Activated CD4-positive, alpha-beta T cell treated with anti-CD3 and anti-CD28 coated beads for 36 hours (primary cell): ENCODE data around the gene MEMO1. TPM values are rescaled to one million over a fixed set of nuclear protein-coding genes. Genes with fewer than 3 reads are reported as not detected.
A peak's percentile ranks its signal among the peaks of the same experiment; 100 is the strongest.

ENCODE experiments used
- ATAC-seq: fragments of 200-7000 bp; cut with Tn5 transposase; one replicate; pipeline ENCODE4 v1.10.0; 2021; ENCODE audit warnings: mild to moderate bottlenecking, moderate library complexity
- CTCF ChIA-PET: fragments of 350-600 bp; sonication (Branson Sonifier 250); formaldehyde crosslinking; loops from one replicate; lab custom pipeline; 2021; ENCODE audit warnings: antibody characterized with exemption; lab: Charles Lee
- POLR2A ChIA-PET: fragments of 350-600 bp; sonication (Branson Sonifier 250); formaldehyde crosslinking; loops from one replicate; lab custom pipeline; 2021; ENCODE audit warnings: antibody characterized with exemption, inconsistent platforms; lab: Charles Lee
- DNase-seq: peaks from one replicate; pipeline ENCODE4 v3.0.0-alpha.2; 2020
- H3K27ac Mint-ChIP-seq: one replicate; pipeline ENCODE4 v1.8.0; 2021; ENCODE audit warnings: mixed read lengths
- H3K27me3 Mint-ChIP-seq: one replicate; pipeline ENCODE4 v1.8.0; 2021; ENCODE audit warnings: mixed read lengths
- H3K36me3 Mint-ChIP-seq: one replicate; pipeline ENCODE4 v1.8.0; 2021; ENCODE audit warnings: low read depth, mixed read lengths
- H3K4me1 Mint-ChIP-seq: one replicate; pipeline ENCODE4 v1.8.0; 2021; ENCODE audit warnings: mixed read lengths
- H3K4me3 Mint-ChIP-seq: one replicate; pipeline ENCODE4 v1.8.0; 2021; ENCODE audit warnings: mild to moderate bottlenecking, moderate library complexity, mixed read lengths
- H3K9me3 Mint-ChIP-seq: one replicate; pipeline ENCODE4 v1.8.0; 2021; ENCODE audit warnings: low read depth, mixed read lengths
- intact Hi-C, 2 experiments: fragments of 100-400 bp; cut with DNase I in 1 of 2; cut with micrococcal nuclease in 1 of 2; formaldehyde crosslinking; loops; one replicate each; pipeline versions ENCODE4 v1.14.2 to v1.15.1; 2022 to 2024; cut with DNase I, micrococcal nuclease
- total RNA-seq, 2 experiments: library from RNA; stranded (reverse); gene quantifications; one replicate each; pipeline ENCODE4 v1.2.3, GENCODE V29; 2021

Gene MEMO1
- total RNA-seq, 2 experiments from 2014 or later = 49.8 to 53.5 TPM

DNA sequence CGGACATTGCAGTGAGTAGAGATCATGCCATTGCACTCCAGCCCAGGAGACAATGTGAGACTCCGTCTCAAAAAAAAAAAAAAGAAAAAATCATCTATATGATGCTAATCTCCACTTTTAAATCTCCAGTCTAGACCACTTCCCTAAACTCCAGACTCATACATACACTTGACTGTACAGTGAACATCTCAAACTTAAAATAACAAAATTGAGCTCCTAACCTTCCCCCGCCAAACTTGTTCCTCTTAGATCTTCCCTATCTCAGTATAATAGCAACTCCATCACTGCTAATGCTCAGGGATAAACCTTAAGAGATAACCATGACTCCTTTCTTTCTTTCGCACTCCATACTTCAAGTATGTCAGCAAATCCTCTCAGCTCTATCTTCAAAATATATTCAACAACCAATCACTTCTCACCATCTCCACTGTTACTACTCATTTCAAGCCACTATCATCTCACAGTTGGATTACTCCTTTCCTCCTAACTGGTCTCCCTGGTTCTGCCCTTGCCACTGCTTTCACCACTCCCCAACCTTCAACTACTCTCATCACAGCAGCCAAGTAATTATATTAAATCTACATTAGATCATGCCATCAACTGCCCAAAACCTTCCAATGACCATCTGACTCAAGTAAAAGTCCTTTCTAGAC, 12.0 kb downstream of the MEMO1 start:
- Mint-ChIP-seq H3K9me3 (no peaks in the 10 kb centered on the region), H3K4me3 (no peak overlapping the region), H3K4me1 (peaks cover 54% of the 10 kb centered on the region), H3K27ac (peak overlapping the region; percentile 66), H3K27me3 (no peaks in the 10 kb centered on the region), H3K36me3 (peaks cover 9% of the 10 kb centered on the region)
- DNase-seq (no peak), ATAC-seq (peak; percentile 73)
- CTCF ChIA-PET = interaction anchor here (1.1 to 3.4 kb wide), 2 partner anchors 9 to 23 kb away, joined by 3 to 16 read pairs; no protein-coding TSS in a partner anchor
- POLR2A ChIA-PET = interaction anchor here (0.7 to 1.8 kb wide), 2 partner anchors 10 to 95 kb away, joined by 6 to 7 read pairs; no protein-coding TSS in a partner anchor
- intact Hi-C loops = no loop called here

DNA sequence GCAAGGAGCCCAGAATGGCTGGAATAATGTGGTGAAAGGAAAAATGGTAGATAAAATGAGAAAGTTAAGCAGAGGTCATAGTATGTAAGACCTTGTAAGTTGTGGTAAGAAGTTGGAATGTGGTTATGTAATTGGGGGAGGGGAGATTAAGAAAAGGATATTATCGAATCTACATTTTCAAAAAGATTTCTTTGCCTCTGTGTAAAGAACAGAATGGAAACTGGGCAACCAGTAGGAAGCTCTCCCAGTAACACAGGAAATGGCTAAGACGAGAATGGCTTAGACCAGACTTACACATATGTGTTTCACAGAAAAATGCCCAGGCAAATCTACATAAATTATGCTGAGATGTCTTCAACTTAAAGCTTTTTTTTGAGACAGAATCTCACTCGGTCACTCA, 13.2 kb downstream of the MEMO1 start:
- Mint-ChIP-seq H3K4me3 (no peak overlapping the region), H3K27ac (peak overlapping the region; percentile 8), H3K9me3 (no peaks in the 10 kb centered on the region), H3K36me3 (peaks cover 12% of the 10 kb centered on the region), H3K4me1 (peaks cover 58% of the 10 kb centered on the region), H3K27me3 (no peaks in the 10 kb centered on the region)
- DNase-seq (no peak), ATAC-seq (peak; percentile 58)
- intact Hi-C loops = no loop called here
- POLR2A ChIA-PET = interaction anchor here (1.8 kb wide), 1 partner anchor 11 kb away, joined by 7 read pairs; no protein-coding TSS in a partner anchor
- CTCF ChIA-PET = interaction anchor here (1.1 to 3.4 kb wide), 3 partner anchors 10 to 22 kb away, joined by 3 to 16 read pairs (median 3); no protein-coding TSS in a partner anchor

DNA sequence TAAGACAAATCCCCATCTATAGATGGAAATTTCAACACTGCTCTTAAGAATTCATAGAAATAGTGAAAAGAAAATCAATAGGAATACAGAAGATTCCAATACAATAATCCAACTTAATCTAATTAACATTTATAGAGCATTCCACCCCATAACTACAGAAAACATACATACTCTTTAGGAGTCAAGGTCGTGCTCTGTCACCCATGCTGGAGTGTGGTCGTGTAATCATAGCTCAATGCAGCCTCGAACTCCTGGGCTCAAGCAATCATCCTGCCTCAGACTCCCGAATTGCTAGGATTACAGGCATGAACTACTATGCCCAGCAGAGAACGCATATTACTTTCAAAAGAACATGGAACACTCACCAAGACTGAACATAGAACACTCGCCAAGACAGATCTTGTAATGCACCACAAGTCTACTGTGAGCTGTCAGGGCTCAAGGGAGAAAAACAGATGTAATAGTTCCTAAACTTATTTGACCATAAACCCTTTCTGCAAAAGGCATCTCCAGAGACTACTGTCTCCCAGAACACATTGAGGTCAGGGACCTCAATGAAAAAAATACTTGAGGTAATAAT, 14.1 kb downstream of the MEMO1 start:
- H3K4me1 Mint-ChIP-seq = peaks cover 63% of the 10 kb centered on the region
- intact Hi-C loops = no loop called here

DNA sequence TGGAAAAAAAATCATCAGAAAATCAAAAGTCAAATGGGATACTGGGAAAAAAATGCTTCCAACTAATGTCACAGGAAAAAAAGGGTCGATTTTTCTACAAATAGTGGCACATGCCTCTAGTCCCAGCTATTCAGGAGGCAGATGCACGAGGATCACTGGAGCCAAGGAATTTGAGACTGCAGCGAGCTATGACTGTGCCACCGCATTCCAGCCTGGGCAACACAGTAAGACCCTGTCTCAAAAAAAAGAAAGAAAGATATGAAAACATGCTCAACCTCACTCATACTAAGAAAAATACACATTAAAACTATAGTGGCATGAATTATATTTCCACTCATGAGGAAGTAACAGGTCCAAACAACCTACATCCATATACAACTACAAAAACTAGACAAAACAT, 17.9 kb downstream of the MEMO1 start:
- Mint-ChIP-seq H3K4me1 (peaks cover 53% of the 10 kb centered on the region), H3K9me3 (no peaks in the 10 kb centered on the region), H3K36me3 (peaks cover 11% of the 10 kb centered on the region), H3K4me3 (no peak overlapping the region), H3K27ac (no peak overlapping the region), H3K27me3 (no peaks in the 10 kb centered on the region)
- ATAC-seq (no peak), DNase-seq (no peak)
- ChIA-PET POLR2A (no interaction called here), CTCF (interaction anchor here (0.8 to 1.7 kb wide), 2 partner anchors 16 to 17 kb away, joined by 3 to 4 read pairs; no protein-coding TSS in a partner anchor)
- intact Hi-C loops = no loop called here

More for the DNA sequence above, 14.1 kb downstream of the MEMO1 start:
- H3K9me3 Mint-ChIP-seq = no peaks in the 10 kb centered on the region
- H3K36me3 Mint-ChIP-seq = peaks cover 12% of the 10 kb centered on the region
- H3K4me3 Mint-ChIP-seq = no peak overlapping the region
- ChIA-PET POLR2A (interaction anchor here (1.2 kb wide), 1 partner anchor 12 kb away, joined by 3 read pairs; no protein-coding TSS in a partner anchor), CTCF (interaction anchor here (0.6 to 3.4 kb wide), 3 partner anchors 11 to 18 kb away, joined by 3 to 16 read pairs (median 3); no protein-coding TSS in a partner anchor)
- peak overlapping the region; percentile 4 for H3K27ac Mint-ChIP-seq
- no peak for ATAC-seq
- no peak for DNase-seq
- H3K27me3 Mint-ChIP-seq = no peaks in the 10 kb centered on the region

DNA sequence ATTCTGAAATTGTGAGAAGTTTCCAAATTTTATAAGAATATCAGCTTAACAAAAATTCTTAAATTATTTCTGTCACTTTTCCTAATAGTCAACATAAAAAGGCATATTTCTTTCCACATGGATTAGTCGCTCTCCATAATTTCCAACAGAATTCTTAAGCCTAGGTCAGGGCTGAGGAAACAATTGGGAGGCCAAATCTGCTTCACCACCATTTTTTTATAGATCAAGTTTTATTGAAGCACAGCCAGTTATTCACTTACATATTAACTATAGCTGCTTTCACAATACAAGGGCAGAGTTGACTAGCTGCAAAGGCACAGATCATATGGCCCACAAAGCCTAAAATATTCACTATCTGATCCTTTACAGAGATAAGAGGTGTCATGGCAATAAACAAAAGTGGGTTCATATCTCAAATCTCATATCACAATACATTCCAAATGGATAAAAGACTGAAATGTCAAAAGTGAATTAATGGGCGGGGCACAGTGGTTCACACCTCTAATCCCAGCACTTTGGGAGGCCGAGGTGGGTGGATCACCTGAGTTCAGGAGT, 18.7 kb downstream of the MEMO1 start:
- H3K4me1 Mint-ChIP-seq = peaks cover 52% of the 10 kb centered on the region
- H3K27me3 Mint-ChIP-seq = no peaks in the 10 kb centered on the region
- no peak overlapping the region for H3K27ac Mint-ChIP-seq
- intact Hi-C loops = no loop called here
- peaks cover 11% of the 10 kb centered on the region for H3K36me3 Mint-ChIP-seq
- no peak overlapping the region for H3K4me3 Mint-ChIP-seq
- ChIA-PET POLR2A (no interaction called here), CTCF (interaction anchor here (1.7 kb wide), 1 partner anchor 16 kb away, joined by 4 read pairs; no protein-coding TSS in a partner anchor)
- H3K9me3 Mint-ChIP-seq = no peaks in the 10 kb centered on the region
- ATAC-seq (no peak), DNase-seq (no peak)

DNA sequence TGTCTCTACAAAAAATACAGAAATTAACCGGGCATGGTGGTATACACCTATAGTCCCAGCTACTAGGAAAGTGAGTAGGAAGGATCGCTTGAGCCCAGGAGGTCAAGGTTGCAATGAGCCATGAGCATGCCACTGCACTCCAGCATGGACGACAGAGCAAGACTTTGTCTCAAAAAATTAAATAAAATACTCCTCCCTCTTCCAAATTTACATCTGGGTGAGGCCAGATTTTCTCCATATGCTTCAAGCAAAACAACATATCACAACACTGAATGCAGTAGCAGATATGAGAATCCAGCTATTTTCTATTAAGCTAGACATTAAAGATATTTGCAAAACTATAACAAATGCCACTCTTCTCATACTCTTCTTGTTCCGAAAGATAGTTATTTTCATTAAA, 20.9 kb downstream of the MEMO1 start:
- POLR2A ChIA-PET = interaction anchor here (0.7 kb wide), 1 partner anchor 96 kb away, joined by 5 read pairs; no protein-coding TSS in a partner anchor
- no peaks in the 10 kb centered on the region for H3K27me3 Mint-ChIP-seq
- H3K4me3 Mint-ChIP-seq = no peak overlapping the region
- peaks cover 6% of the 10 kb centered on the region for H3K36me3 Mint-ChIP-seq
- H3K27ac Mint-ChIP-seq = no peak overlapping the region
- H3K4me1 Mint-ChIP-seq = peaks cover 42% of the 10 kb centered on the region
- intact Hi-C loops = no loop called here
- ATAC-seq (no peak), DNase-seq (no peak)
- CTCF ChIA-PET = interaction anchor here (0.6 kb wide), 1 partner anchor 365 kb away, joined by 3 read pairs; no protein-coding TSS in a partner anchor
- H3K9me3 Mint-ChIP-seq = no peaks in the 10 kb centered on the region

DNA sequence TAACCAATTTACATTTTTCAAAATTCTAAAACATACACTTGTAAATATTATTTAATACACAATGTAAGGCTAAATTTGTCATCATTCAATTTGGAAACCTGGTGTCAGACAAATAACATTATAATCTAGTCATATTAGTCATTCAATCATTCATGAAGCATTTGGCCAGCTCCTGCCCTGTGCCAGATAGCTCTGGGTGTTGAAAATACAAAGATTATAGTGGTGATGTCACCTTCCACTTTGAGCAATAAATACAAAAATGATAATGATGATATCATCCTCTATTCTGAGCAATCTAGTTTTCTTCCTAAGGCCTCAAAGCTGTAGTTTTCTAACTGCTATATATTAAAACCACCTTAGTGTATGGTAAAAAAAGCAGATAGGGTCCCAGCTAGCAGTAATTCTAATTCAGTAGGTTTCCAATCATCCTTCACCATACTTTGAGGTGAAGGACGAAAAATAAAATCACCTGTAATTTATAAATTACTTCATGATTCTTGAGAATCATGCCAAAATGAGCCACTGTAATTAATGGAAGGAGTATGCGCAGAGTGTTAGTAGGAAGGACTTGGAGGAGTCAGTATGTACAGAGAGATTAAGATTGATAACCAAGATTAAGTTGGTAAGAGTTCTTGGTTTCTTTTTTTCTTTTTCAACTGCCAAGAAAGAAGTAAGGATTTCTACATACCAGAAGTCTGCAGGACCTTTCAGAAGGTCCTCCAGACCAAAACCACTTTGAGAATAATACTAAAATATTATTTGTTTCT, 23.2 kb downstream of the MEMO1 start:
- H3K4me3 Mint-ChIP-seq = no peak overlapping the region
- peaks cover 34% of the 10 kb centered on the region for H3K4me1 Mint-ChIP-seq
- CTCF ChIA-PET = interaction anchor here (1.2 kb wide), 1 partner anchor 28 kb away, joined by 3 read pairs; no protein-coding TSS in a partner anchor
- DNase-seq (peak; percentile 35), ATAC-seq (peak; percentile 91)
- H3K36me3 Mint-ChIP-seq = peaks cover 13% of the 10 kb centered on the region
- no peaks in the 10 kb centered on the region for H3K9me3 Mint-ChIP-seq
- peak overlapping the region; percentile 21 for H3K27ac Mint-ChIP-seq
- POLR2A ChIA-PET = interaction anchor here (0.6 kb wide), 1 partner anchor 75 kb away, joined by 3 read pairs; no protein-coding TSS in a partner anchor
- no peaks in the 10 kb centered on the region for H3K27me3 Mint-ChIP-seq
- intact Hi-C loops = no loop called here

DNA sequence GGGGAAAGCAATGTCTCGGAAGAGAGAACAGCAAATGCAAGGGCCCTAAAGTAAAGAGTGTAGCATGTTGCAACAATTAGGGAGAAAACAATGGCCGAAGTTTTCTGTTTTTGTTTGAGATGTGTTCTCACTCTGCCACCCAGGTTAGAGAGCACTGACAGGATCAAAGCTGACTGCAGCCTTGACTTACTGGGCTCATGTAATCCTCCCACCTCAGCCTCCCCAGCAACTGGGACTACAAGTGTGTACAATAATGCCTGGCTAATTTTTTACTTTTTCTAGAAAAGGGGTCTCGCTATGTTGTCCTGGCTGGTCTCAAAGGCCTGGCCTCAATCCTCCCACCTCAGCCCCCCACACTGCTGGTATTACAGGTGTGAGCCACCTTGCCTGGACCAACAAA, 23.9 kb downstream of the MEMO1 start:
- H3K36me3 Mint-ChIP-seq = peaks cover 13% of the 10 kb centered on the region
- POLR2A ChIA-PET = no interaction called here
- no peak overlapping the region for H3K27ac Mint-ChIP-seq
- intact Hi-C loops = no loop called here
- CTCF ChIA-PET = no interaction called here
- no peaks in the 10 kb centered on the region for H3K27me3 Mint-ChIP-seq
- H3K4me3 Mint-ChIP-seq = no peak overlapping the region
- H3K9me3 Mint-ChIP-seq = no peaks in the 10 kb centered on the region
- ATAC-seq (no peak), DNase-seq (no peak)
- peaks cover 30% of the 10 kb centered on the region for H3K4me1 Mint-ChIP-seq

DNA sequence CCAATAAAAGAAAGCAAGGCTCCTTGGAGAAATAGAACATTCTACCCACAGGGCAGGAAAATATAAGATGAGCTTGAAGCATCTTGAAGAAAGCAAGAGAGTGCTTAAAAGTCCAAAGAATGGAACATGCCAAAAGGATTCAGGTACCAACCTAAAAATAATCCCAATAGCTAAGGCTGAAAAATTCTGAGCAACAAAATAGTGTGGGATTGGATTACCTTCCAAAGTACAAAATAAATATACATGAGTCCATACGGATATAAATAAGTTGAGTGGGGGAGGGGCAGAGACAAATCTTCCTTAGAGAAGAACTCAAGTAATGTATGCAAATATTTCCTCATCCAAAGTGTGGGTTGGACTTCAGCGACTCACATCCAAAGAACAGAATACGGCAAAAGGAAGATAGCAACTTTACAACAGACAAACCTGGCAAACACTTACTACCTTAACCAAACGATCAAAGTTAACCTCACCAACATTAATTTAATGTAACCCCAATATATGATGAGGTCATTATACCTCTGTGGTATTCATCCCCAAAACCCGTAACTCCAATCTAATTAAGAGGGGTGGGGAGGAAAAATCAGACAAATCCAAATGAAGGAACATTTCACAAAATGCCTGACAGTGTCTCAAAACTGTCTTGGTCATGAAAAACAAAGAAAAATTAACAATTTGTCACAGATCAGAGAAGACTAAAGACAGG, 26.9 kb downstream of the MEMO1 start:
- Mint-ChIP-seq H3K27ac (no peak overlapping the region), H3K9me3 (peaks cover under 1% of the 10 kb centered on the region), H3K4me3 (no peak overlapping the region), H3K27me3 (no peaks in the 10 kb centered on the region), H3K4me1 (peaks cover 39% of the 10 kb centered on the region), H3K36me3 (peaks cover 11% of the 10 kb centered on the region)
- DNase-seq = no peak
- CTCF ChIA-PET = interaction anchor here (0.9 kb wide), 1 partner anchor 28 kb away, joined by 3 read pairs; no protein-coding TSS in a partner anchor
- POLR2A ChIA-PET = no interaction called here
- no peak for ATAC-seq
- intact Hi-C loops = no loop called here

DNA sequence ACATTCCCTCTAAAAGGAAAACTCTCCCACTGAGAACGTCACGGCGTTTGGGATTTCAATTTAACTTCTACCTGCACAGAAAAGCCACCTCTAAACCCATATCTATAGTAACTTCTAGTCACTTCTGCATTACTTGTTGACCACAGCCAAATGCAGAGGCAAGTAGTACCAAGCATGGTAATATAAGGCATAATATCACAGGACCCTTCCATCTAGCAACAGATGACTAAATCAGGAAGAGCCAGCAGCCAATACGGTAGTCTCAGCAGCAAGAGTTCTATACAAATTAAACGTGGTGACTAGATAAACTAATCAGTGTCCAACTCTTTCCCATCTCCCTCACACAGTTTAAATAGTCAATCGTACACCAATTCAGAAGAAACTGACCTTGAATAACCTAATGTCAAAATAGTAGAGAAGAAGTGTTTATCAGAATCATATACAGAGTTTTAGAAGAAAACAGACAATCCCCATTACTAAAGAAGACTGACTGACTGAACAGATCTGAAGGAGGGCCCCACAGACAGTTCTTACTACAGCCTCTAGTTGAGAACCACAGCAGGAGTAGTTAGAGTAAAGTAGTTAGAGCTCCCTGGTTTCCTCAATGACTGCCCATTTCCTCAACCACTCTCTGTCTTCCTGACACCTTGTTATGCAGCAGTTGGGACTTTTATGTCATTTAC, 30.0 kb downstream of the MEMO1 start:
- peaks cover 16% of the 10 kb centered on the region for H3K36me3 Mint-ChIP-seq

More for the DNA sequence above, 30.0 kb downstream of the MEMO1 start:
- H3K4me1 Mint-ChIP-seq = peaks cover 24% of the 10 kb centered on the region
- CTCF ChIA-PET = interaction anchor here (0.6 kb wide), 1 partner anchor 1577 kb away, joined by 4 read pairs; no protein-coding TSS in a partner anchor
- peaks cover 2% of the 10 kb centered on the region for H3K9me3 Mint-ChIP-seq
- no peak for DNase-seq
- intact Hi-C loops = no loop called here
- peak; percentile 90 for ATAC-seq
- POLR2A ChIA-PET = no interaction called here
- H3K27me3 Mint-ChIP-seq = no peaks in the 10 kb centered on the region
- H3K27ac Mint-ChIP-seq = peak overlapping the region; percentile 62
- no peak overlapping the region for H3K4me3 Mint-ChIP-seq
